ENCODE results near the gene RNF2.

DNA sequence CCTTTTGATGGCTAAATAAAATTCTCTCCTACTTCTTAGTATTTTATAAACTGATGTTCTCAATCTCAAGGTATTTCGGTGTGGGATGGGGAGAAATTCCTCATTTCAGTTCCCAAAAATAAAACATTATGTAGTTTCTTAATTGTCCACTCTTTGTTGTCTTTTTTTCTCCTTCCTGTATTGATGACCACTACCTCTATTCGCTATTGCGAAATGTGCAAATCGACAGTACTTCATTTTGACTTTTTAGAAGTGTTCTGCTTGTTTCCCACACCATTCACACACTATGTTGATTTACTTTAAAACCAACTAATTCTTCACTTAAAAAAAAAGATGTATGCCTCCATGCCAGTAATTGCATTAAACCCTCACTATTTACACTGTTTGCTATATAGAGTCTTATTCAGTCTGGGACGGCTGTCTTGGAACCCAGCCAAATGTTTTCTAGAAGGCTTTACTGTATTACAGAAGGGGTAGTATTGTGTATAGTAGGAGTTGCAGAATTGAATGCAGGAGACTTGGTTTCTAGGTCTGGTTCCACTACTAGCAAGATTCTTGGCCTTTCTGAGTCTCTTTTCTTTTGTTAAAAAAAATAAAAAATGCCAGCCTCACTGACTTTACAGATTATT lies 5.6 kb downstream of the RNF2 start:
- TF ChIP-seq MXI1 (conservative IDR thresholded peaks at IDR 0.05; ENCODE audit: poor library complexity, severe bottlenecking) (no peak), SMC3 (conservative IDR thresholded peaks at IDR 0.05; ENCODE audit: poor library complexity) (no peak), EZH2 (IDR thresholded peaks at IDR 0.05; ENCODE audit: borderline replicate concordance, insufficient read depth, low read length, poor library complexity, severe bottlenecking) (no peak)
- TF ChIP-seq, protein P1, sequence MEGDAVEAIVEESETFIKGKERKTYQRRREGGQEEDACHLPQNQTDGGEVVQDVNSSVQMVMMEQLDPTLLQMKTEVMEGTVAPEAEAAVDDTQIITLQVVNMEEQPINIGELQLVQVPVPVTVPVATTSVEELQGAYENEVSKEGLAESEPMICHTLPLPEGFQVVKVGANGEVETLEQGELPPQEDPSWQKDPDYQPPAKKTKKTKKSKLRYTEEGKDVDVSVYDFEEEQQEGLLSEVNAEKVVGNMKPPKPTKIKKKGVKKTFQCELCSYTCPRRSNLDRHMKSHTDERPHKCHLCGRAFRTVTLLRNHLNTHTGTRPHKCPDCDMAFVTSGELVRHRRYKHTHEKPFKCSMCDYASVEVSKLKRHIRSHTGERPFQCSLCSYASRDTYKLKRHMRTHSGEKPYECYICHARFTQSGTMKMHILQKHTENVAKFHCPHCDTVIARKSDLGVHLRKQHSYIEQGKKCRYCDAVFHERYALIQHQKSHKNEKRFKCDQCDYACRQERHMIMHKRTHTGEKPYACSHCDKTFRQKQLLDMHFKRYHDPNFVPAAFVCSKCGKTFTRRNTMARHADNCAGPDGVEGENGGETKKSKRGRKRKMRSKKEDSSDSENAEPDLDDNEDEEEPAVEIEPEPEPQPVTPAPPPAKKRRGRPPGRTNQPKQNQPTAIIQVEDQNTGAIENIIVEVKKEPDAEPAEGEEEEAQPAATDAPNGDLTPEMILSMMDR (IDR thresholded peaks at IDR 0.05; ENCODE audit: poor library complexity, severe bottlenecking), result no peak
